ENCODE results near the gene C19orf38. TPM values are rescaled to one million over a fixed set of nuclear protein-coding genes. Genes with fewer than 3 reads are reported as not detected.

C19orf38 gene
- total and polyA plus RNA-seq, 2 donors (not counting 1 experiment from before 2014, with no cell fraction given), result 1.7 to 2.4 TPM

DNA sequence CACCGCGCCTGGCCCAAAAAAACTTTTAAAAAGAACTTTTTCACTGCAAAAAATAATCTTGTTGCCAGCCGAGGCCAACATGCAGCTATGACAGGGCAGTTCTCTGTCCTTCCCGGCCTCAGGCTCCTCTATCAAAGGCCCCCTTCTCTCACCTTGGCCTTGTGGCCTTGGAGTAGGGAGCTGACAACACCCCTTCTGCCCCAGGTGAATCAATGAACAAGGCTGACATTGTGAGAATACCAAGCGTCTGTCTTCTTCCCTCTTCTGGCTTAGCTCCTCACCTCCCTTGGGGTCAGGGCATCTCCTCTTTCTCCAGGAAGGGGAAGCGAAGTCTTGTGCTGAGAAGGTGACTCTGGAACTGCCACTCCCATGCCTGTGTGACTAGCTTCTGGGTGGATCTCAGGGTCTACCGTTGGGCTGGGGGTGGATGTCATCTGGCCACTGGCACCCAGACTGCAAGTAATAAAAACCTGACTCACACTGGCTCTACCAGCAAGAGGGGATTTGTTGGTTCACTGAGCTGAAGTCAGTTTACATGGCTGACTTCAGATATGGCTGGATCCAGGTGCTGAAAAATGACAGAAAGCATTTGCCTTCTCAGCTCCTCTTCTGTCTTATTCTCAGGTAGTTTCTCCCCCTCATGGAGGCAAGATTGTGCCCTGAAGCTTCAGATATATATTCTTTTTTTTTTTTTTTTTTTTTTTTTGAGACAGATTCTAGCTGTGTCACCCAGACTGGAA is 6.3 kb downstream of the C19orf38 start:
- Mint-ChIP-seq H3K27ac (no peak overlapping the region), H3K4me1 (no peaks in the 10 kb centered on the region), H3K27me3 (peaks cover 5% of the 10 kb centered on the region), H3K4me3 (no peak overlapping the region), H3K9me3 (ENCODE audit: insufficient read depth) (no peaks in the 10 kb centered on the region)
- 96% methylated on average over 4 of the region's 7 CpGs for WGBS (ENCODE audit: insufficient coverage)
- H3K4me2 ChIP-seq (replicated peaks; ENCODE audit: low read depth, low read length, poor library complexity, severe bottlenecking), result no peak overlapping the region
- H3K9ac ChIP-seq (ENCODE audit: low read length), result no peak overlapping the region
- no peaks in the 10 kb centered on the region for H3K4me1 ChIP-seq (ENCODE audit: control insufficient read depth in 2 of 2, insufficient read depth in 2 of 2, low read length in 2 of 2)
- H3K27ac ChIP-seq (ENCODE audit: low read length in 2 of 2), result no peak overlapping the region
- TF ChIP-seq, protein P1, sequence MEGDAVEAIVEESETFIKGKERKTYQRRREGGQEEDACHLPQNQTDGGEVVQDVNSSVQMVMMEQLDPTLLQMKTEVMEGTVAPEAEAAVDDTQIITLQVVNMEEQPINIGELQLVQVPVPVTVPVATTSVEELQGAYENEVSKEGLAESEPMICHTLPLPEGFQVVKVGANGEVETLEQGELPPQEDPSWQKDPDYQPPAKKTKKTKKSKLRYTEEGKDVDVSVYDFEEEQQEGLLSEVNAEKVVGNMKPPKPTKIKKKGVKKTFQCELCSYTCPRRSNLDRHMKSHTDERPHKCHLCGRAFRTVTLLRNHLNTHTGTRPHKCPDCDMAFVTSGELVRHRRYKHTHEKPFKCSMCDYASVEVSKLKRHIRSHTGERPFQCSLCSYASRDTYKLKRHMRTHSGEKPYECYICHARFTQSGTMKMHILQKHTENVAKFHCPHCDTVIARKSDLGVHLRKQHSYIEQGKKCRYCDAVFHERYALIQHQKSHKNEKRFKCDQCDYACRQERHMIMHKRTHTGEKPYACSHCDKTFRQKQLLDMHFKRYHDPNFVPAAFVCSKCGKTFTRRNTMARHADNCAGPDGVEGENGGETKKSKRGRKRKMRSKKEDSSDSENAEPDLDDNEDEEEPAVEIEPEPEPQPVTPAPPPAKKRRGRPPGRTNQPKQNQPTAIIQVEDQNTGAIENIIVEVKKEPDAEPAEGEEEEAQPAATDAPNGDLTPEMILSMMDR (IDR thresholded peaks at IDR 0.05), result no peak
- no peak for TF ChIP-seq EZH2 (IDR thresholded peaks at IDR 0.05; ENCODE audit: borderline replicate concordance, insufficient read depth, low read depth, low read length, poor library complexity, severe bottlenecking)
- POLR2A ChIA-PET, result interaction anchor here (0.7 kb wide), 1 partner anchor 34 kb away, joined by 3 read pairs; no protein-coding TSS in a partner anchor
- CTCF ChIA-PET, result interaction anchor here (0.6 to 2.8 kb wide), 8 partner anchors 8 to 670 kb away, joined by 3 to 12 read pairs (median 4); no protein-coding TSS in a partner anchor
- DNase-seq (no peak), ATAC-seq (ENCODE audit: low read depth) (no peak)
- no peaks in the 10 kb centered on the region for H3K79me2 ChIP-seq (ENCODE audit: control insufficient read depth, insufficient read depth, low read length)
- no peaks in the 10 kb centered on the region for H3K36me3 ChIP-seq (replicated peaks in 1 of 2; ENCODE audit: control extremely low read depth in 1 of 2, control insufficient read depth in 1 of 2, extremely low read depth in 1 of 2, insufficient read depth in 2 of 2, low read length in 1 of 2)
- intact Hi-C loops (cut with micrococcal nuclease), result no loop called here
- peaks cover 0 to 13% (median 0%) of the 10 kb centered on the region in 3 donors for H3K9me3 ChIP-seq (ENCODE audit: control extremely low read depth in 1 of 3, control insufficient read depth in 2 of 3, insufficient read depth in 1 of 3, low read length in 2 of 3)
- peaks cover 0 to 5% (median 0%) of the 10 kb centered on the region in 4 experiments for H3K27me3 ChIP-seq (replicated peaks in 1 of 4; ENCODE audit: control extremely low read depth in 1 of 4, control insufficient read depth in 3 of 4, insufficient read depth in 4 of 4, low read length in 3 of 4)
- no peaks in the 10 kb centered on the region for H4K20me1 ChIP-seq (ENCODE audit: control insufficient read depth, insufficient read depth, low read length, poor library complexity, severe bottlenecking)
- H2AFZ ChIP-seq (ENCODE audit: insufficient read depth, low read depth, low read length, poor library complexity, severe bottlenecking), result no peak overlapping the region
- no peak overlapping the region for H3K4me3 ChIP-seq (ENCODE audit: control extremely low read depth in 1 of 5, extremely low read depth in 1 of 5, insufficient read depth in 1 of 5, low read depth in 2 of 5, low read length in 4 of 5)

DNA sequence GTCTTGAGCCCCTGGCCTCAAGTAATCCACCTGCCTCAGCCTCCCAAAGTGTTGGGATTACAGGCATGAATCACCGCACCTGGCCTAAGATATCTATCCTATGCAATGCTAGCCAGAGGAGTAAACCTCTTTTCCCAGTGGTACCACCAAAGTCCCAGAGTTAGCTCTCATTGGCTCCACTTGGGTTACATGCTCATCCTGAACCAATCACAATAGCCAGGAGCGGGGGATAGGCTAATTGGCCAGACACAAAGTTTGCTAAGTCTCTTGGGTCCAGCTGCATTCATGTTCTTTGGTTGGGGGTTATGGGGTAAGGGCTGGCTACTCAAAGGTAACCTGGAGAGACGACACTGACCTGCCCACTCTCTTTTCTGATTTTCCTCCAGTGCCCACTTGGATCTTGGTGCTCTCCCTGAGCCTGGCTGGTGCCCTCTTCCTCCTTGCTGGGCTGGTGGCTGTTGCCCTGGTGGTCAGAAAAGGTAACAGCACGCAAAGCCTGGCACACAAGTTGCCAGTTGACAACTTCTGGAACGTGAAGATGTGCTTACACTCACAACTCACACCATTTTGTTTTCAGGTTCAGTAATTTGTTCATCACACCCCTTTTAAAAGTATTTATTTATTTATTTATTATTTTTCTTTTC is 7.8 kb downstream of the C19orf38 start:
- no peaks in the 10 kb centered on the region for H3K4me1 ChIP-seq (ENCODE audit: control insufficient read depth in 2 of 2, insufficient read depth in 2 of 2, low read length in 2 of 2)
- peaks cover under 1% of the 10 kb centered on the region for H3K4me1 Mint-ChIP-seq
- intact Hi-C loops (cut with micrococcal nuclease), result no loop called here
- no peaks in the 10 kb centered on the region for H3K27me3 Mint-ChIP-seq
- H3K9me3 ChIP-seq (ENCODE audit: control extremely low read depth in 1 of 3, control insufficient read depth in 2 of 3, insufficient read depth in 1 of 3, low read length in 2 of 3), result peaks cover 0 to 4% (median 0%) of the 10 kb centered on the region in 3 donors
- no peak overlapping the region for H3K4me3 ChIP-seq (ENCODE audit: control extremely low read depth in 1 of 5, extremely low read depth in 1 of 5, insufficient read depth in 1 of 5, low read depth in 2 of 5, low read length in 4 of 5)
- ChIA-PET CTCF (interaction anchor here (1.2 to 2.8 kb wide), 3 partner anchors 8 to 139 kb away, joined by 3 to 12 read pairs (median 9); no protein-coding TSS in a partner anchor), POLR2A (no interaction called here)
- peaks cover 0 to 2% (median 0%) of the 10 kb centered on the region in 4 experiments for H3K27me3 ChIP-seq (replicated peaks in 1 of 4; ENCODE audit: control extremely low read depth in 1 of 4, control insufficient read depth in 3 of 4, insufficient read depth in 4 of 4, low read length in 3 of 4)
- H2AFZ ChIP-seq (ENCODE audit: insufficient read depth, low read depth, low read length, poor library complexity, severe bottlenecking), result no peak overlapping the region
- H3K4me2 ChIP-seq (replicated peaks; ENCODE audit: low read depth, low read length, poor library complexity, severe bottlenecking), result no peak overlapping the region
- no peaks in the 10 kb centered on the region for H3K36me3 ChIP-seq (replicated peaks in 1 of 2; ENCODE audit: control extremely low read depth in 1 of 2, control insufficient read depth in 1 of 2, extremely low read depth in 1 of 2, insufficient read depth in 2 of 2, low read length in 1 of 2)
- no peak overlapping the region for H3K4me3 Mint-ChIP-seq
- WGBS (ENCODE audit: insufficient coverage), result 100% methylated on average over 1 of the region's 5 CpGs
- no peaks in the 10 kb centered on the region for H3K79me2 ChIP-seq (ENCODE audit: control insufficient read depth, insufficient read depth, low read length)
- H3K9ac ChIP-seq (ENCODE audit: low read length), result no peak overlapping the region
- H3K9me3 Mint-ChIP-seq (ENCODE audit: insufficient read depth), result no peaks in the 10 kb centered on the region
- no peak overlapping the region for H3K27ac Mint-ChIP-seq
- ATAC-seq (ENCODE audit: low read depth) (no peak), DNase-seq (no peak)
- H3K27ac ChIP-seq (ENCODE audit: low read length in 2 of 2), result no peak overlapping the region
- TF ChIP-seq, protein P1 (IDR thresholded peaks at IDR 0.05), result peak; percentile 62
- TF ChIP-seq EZH2 (IDR thresholded peaks at IDR 0.05; ENCODE audit: borderline replicate concordance, insufficient read depth, low read depth, low read length, poor library complexity, severe bottlenecking), result no peak
- no peaks in the 10 kb centered on the region for H4K20me1 ChIP-seq (ENCODE audit: control insufficient read depth, insufficient read depth, low read length, poor library complexity, severe bottlenecking)
